MG63 (cell line): ENCODE results near the gene TIMM22. TPM values are rescaled to one million over a fixed set of nuclear protein-coding genes. Genes with fewer than 3 reads are reported as not detected.
A peak's percentile ranks its signal among the peaks of the same experiment; 100 is the strongest.

ENCODE experiments used
- DNase-seq: peaks from one replicate; pipeline ENCODE4 v3.0.0-alpha.2; 2020
- H3K27me3 ChIP-seq: fragments of 250-450 bp; sonication (Bioruptor Pico); 2 replicates; pipeline ENCODE4 v1.5.1; 2020; ENCODE audit warnings: mild to moderate bottlenecking, moderate library complexity
- H3K36me3 ChIP-seq: fragments of 250-450 bp; sonication (Bioruptor Pico); 2 replicates; pipeline ENCODE4 v1.5.1; 2020; ENCODE audit warnings: mild to moderate bottlenecking, moderate library complexity
- H3K4me3 ChIP-seq: fragments of 250-450 bp; sonication (Bioruptor Pico); 2 replicates; pipeline ENCODE4 v1.5.1; 2020; ENCODE audit warnings: mild to moderate bottlenecking, moderate library complexity
- H3K9me3 ChIP-seq: fragments of 250-450 bp; sonication (Bioruptor Pico); 2 replicates; pipeline ENCODE4 v1.5.1; 2020; ENCODE audit warnings: mild to moderate bottlenecking, moderate library complexity
- total RNA-seq: library from RNA; depleted of rRNA; stranded (reverse); fragments of >200 nt; shearing (Covaris generic); gene quantifications from 2 replicates; pipeline ENCODE4 v1.2.3, GENCODE V29; 2014; ENCODE audit warnings: low replicate concordance

TIMM22 gene
- total RNA-seq, 1 experiment from 2014 or later = 16.0 TPM

DNA sequence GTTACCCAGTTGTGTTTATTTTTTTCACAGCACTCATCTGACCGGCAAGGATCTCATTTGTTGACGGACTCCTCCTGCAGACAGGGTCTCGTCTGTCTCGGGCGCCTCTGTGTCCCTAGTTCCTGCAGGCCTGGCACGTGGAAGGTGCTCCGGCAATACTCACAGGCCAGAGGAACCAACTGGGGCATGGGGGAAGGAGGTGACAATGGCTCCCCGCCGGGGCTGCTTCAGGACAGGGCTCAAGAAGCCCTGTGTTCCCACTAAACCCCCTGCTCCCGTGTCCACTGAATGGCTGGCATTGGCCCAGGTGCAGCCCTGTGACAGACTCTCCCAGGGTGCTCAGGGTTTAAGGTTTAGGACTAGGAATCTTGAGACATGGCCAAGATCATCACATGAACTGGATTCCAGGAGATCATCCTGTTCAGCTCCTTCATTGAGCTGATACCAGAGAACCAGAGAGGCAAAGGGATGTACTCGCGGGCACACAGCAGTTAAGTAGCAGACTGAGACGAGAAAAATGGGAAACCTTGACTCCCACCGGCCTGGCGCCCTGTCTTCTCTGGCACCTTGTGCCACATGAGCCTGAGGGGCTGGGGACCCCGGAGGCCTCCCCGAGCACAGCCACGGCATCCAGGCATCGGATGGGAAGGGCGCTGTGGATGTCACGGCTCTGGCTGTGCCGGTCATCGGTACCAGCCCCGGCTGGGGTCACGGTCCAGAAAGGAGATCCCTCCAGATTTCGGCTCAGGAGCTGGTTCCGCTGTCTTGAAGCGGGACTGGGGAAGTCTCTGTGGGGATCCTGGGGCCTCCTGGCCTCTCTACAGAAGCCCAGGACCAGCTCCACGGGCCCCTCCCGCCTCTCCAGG lies 29.0 kb downstream of the TIMM22 start:
- no peaks in the 10 kb centered on the region for H3K27me3 ChIP-seq
- no peaks in the 10 kb centered on the region for H3K36me3 ChIP-seq
- H3K4me3 ChIP-seq = no peak overlapping the region
- no peaks in the 10 kb centered on the region for H3K9me3 ChIP-seq
- DNase-seq = no peak

GRCh38 chr17:1026599-1026975 lies 29.7 kb downstream of the TIMM22 start:
- H3K4me3 ChIP-seq = no peak overlapping the region
- no peaks in the 10 kb centered on the region for H3K9me3 ChIP-seq
- no peak for DNase-seq
- no peaks in the 10 kb centered on the region for H3K27me3 ChIP-seq
- H3K36me3 ChIP-seq = no peaks in the 10 kb centered on the region

DNA sequence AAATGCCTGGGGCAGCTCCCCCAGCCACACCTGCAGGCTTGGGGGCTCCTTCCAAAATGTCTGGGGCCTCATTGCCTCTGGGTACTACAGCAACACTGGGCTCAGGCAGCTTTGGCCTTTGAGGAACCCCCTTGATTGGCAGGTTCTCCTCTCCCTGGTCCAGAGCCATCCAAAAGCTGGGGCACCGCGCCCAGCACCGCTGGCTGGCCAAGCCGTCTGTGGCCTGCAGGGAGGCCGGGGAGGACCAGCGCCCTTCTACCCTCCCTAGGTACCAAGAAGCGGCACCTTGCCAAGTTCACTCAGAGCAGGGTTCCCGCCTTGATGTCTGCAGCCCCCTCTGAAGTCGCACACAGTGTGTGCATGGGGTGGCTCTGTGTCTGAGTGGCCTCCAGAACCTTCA lies 30.1 kb downstream of the TIMM22 start:
- Histone ChIP-seq H3K4me3 (no peak overlapping the region), H3K9me3 (no peaks in the 10 kb centered on the region), H3K36me3 (no peaks in the 10 kb centered on the region), H3K27me3 (no peaks in the 10 kb centered on the region)
- DNase-seq = no peak

GRCh38 chr17:1029196-1029921 lies 32.4 kb downstream of the TIMM22 start:
- no peak for DNase-seq
- H3K9me3 ChIP-seq = no peaks in the 10 kb centered on the region
- no peak overlapping the region for H3K4me3 ChIP-seq
- H3K36me3 ChIP-seq = no peaks in the 10 kb centered on the region
- H3K27me3 ChIP-seq = no peaks in the 10 kb centered on the region

DNA sequence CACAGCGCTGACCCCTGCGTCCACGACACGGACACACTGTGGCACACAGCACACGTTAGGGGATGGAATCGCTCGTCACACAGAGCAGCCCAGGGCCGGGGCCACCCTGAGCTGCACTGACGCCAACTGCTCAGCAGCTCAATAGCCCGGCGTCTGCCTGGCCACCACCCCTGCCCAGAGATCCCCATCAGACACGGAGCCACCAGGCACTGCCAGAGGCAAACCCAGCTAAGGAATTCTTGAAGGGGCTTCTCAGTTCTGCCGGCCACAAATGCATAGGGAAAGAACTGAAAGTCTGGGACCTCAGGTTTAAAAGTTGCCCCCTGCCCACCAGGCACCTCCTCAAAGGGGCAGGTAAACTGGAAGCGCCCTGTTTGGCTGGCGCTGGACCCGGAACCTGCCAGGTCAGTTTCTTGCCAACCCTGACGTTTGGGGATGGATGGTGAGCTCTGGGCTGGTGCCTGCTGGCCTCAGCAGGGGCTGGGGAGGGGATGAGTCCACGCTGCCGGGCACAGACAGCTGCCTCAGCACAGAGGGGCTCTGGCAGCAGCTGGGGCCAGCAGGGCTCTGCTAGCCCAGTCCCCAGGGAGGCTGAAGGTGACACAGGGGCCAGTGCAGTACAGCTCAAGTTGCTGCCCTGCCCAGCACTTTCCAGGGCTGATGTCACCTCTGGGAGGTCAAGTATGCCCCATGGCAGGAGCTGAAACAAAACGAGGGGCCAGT lies 33.2 kb downstream of the TIMM22 start:
- DNase-seq = no peak
- Histone ChIP-seq H3K36me3 (no peaks in the 10 kb centered on the region), H3K27me3 (no peaks in the 10 kb centered on the region), H3K9me3 (no peaks in the 10 kb centered on the region), H3K4me3 (no peak overlapping the region)

DNA sequence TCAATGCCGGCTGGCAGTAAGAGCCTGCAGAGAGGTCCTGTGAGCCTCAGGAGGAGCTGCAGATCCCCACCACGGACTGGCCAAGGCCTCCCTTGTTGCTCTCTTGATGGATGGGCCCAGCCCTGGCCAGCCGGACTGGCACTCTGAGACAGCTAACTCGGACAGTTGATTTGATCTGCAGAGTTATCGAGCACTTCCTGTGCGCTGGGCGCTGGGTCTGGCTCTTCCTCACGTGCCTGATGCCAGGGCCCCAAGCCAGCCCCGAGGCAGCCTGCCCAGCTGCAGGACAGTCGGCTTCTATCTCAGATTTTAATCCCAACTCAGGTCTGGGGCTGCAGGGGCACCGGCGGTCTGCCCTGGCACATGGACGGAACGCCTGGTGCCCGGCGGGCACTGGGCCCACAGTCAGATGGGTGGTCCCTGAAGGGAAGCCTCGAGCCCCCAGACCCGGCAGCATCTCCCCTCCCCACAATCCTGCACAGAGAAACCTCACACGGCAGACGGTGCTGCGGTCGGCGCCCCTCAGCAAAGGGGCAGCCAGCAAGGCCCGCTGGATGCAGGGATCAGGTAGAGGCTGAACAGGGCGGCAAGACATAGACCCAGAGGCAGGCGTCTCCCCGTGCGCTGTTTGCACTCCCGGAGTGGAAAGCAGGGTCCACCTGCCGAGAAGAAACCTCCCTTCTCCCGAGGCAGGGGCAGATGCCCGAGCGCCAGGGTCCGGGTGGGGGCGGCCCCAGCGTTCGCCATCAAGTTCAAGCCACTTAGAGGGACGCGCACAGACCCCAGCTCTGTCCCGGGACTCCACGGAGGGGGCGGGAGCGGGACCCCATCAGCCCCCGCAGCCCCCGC lies 34.0 kb downstream of the TIMM22 start:
- DNase-seq = peak; percentile 74
- Histone ChIP-seq H3K27me3 (no peaks in the 10 kb centered on the region), H3K4me3 (no peak overlapping the region), H3K9me3 (no peaks in the 10 kb centered on the region), H3K36me3 (no peaks in the 10 kb centered on the region)

DNA sequence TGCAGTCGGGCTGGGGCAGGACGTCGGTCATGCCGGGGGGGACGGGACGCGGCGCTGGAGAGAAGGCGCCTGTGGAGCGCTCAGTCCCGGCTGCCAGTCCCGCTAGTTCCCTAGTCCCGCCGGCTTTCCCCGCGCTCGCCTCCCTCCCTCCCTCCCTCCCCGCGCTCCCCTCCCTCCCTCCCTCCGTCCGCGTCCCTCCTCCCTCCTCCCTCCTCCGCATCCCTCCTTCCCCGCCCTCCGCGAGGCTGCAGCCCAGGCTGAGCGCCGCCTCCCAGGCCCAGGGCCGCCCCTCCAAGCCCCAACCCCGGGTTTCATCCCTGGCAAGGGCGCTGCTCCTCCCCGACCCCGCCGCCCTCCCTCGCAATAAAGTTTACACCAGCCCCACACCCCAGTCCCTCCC lies 34.8 kb downstream of the TIMM22 start:
- Histone ChIP-seq H3K27me3 (no peaks in the 10 kb centered on the region), H3K9me3 (no peaks in the 10 kb centered on the region), H3K36me3 (no peaks in the 10 kb centered on the region), H3K4me3 (no peak overlapping the region)
- DNase-seq = no peak

- Histone ChIP-seq H3K9me3 (no peaks in the 10 kb centered on the region), H3K36me3 (no peaks in the 10 kb centered on the region), H3K27me3 (no peaks in the 10 kb centered on the region), H3K4me3 (no peak overlapping the region)
- DNase-seq = no peak
Measured at GRCh38 chr17:1032391-1032790, 35.5 kb downstream of the TIMM22 start.

GRCh38 chr17:1033503-1033902 lies 36.6 kb downstream of the TIMM22 start:
- Histone ChIP-seq H3K9me3 (no peaks in the 10 kb centered on the region), H3K27me3 (no peaks in the 10 kb centered on the region), H3K36me3 (no peaks in the 10 kb centered on the region), H3K4me3 (no peak overlapping the region)
- no peak for DNase-seq

DNA sequence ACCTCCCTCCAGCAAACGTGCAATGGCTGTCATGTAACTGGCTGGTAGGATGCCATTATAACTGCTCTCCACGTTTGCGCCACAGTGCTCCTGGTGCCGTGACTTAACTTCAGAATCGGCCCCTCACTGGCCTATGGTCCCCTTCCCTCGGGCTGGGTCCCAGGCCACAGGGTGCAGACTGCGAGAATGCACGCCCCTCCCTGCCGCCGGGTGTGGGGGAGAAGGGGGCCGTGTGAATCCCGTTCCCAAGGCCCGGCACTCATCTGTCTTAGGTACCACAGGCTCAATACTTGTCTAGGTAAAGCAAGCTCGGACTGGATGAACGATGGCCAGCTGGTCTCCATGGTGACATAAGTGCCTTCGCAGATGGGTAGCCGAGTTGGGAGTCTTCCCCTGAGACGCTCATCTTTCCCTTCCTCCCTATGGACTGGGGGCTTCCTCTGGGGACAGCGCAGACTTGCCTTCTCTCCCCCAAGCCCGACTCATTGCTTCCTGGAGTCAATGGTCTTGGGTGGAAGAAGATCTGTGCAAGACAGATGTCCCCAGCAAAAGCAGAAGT lies 37.8 kb downstream of the TIMM22 start:
- no peaks in the 10 kb centered on the region for H3K36me3 ChIP-seq
- no peaks in the 10 kb centered on the region for H3K27me3 ChIP-seq
- no peak for DNase-seq
- no peaks in the 10 kb centered on the region for H3K9me3 ChIP-seq
- no peak overlapping the region for H3K4me3 ChIP-seq

DNA sequence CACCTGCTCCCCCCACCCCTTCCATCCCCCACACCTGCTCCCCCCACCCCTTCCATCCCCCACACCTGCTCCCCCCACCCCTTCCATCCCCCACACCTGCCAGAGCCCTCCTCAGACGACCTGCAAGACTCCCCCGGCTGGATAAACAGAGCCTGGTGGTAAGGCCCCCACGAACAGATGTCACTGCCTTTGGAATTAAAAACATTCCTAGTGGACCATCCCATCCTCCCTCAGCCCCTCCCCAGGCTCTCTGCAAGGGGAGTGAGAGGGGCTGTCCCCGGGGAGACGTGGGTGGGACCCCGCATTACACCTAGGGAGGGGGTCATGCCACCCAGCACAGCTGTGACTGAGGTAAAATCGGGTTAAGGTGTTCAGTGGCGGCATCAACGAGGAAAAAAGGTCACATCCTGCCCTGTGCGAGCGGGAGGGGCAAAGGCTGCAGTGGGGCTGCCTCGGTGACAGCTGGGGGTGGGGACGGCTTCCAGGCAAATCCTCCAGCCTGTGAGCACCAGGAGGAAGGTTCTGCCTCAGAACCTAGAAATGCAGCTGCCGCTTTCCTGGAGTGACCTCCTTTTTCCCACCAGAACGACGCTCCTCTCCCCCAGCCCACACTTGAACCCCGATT lies 38.7 kb downstream of the TIMM22 start:
- Histone ChIP-seq H3K9me3 (no peaks in the 10 kb centered on the region), H3K4me3 (no peak overlapping the region), H3K36me3 (no peaks in the 10 kb centered on the region), H3K27me3 (no peaks in the 10 kb centered on the region)
- no peak for DNase-seq

DNA sequence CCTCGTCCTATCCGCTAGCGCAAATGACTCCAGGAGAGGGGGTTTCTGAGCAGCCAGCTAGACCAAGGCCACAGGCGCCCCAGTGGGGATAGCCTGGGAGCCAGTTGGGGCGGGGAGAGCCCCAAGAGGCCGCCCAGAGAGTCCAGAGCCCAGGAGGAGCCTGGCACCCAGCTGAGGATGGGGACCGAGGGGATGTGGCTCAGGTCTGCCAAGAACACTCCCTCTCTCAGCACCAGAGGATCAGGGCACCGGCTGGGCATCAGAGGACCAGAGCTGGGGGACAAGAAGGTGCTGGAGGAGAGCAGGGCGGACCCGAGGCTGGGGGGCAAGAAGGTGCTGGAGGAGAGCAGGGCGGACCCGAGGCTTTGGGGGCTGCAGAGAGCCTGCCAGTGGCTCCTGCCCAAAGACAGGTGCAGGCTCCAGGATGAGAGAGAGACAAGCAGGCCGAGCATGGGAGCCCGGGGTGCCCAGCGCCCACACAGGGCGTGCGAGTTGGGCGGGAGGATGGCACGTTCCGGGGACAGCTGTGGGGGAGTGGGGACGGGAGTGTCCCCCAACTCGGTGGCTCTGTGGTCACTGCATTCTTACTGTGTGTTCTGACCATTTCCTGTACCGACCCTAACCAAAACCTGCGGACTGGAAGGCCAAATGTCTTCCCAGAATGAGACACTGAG lies 39.4 kb downstream of the TIMM22 start:
- DNase-seq = no peak
- Histone ChIP-seq H3K9me3 (no peaks in the 10 kb centered on the region), H3K27me3 (no peaks in the 10 kb centered on the region), H3K4me3 (no peak overlapping the region), H3K36me3 (no peaks in the 10 kb centered on the region)

DNA sequence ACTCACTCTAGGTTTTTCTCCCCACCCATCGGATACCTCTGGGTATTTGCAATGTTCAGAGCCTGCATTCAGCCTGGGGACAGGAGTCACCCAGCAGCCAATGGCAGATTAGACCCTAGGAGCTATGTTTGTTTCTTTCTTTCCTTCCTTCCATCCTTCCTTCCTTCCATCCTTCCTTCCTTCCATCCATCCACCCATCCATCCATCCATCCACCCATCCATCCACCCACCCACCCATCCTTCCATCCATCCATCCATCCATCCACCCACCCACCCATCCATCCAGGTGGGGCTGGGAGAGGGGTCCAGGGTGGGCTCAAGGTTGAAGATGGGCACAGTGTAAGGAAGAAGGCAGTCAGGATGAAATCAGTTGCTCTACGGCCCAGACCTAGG lies 39.9 kb downstream of the TIMM22 start:
- no peaks in the 10 kb centered on the region for H3K27me3 ChIP-seq
- no peak overlapping the region for H3K4me3 ChIP-seq
- no peaks in the 10 kb centered on the region for H3K9me3 ChIP-seq
- H3K36me3 ChIP-seq = no peaks in the 10 kb centered on the region
- no peak for DNase-seq

DNA sequence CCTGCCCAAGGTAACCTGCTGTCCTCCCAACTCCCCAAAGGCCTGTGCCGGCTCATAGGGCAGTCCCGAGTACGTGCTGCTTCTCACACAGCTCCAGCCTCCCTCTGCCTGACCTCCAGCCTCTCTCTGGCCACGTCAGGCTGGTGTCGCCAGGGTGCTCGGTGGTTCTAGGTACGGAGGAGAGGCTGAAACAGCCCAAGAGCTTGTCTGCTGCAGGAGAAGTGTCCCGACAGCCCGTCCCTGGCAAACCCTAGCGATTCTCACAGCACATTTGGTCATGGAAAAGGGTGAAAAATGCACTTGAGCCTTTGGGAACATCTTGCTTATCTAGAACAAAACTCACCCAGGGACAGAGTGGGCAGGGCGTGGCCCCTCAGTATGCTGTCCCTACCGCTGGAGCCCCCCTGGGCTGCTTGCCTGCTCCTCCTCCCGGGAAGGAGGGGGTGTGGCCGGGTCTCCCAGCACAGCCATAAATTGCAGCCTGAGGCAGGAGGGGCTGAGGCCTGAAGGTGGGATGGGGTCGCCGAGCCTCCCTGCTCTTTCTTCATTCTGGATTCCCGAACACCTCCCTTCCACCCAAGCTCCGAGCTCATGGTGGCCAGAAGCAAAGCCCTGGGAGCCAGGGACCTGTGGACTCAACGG lies 40.4 kb downstream of the TIMM22 start:
- H3K36me3 ChIP-seq = no peaks in the 10 kb centered on the region
- no peaks in the 10 kb centered on the region for H3K9me3 ChIP-seq
- DNase-seq = no peak
- H3K27me3 ChIP-seq = no peaks in the 10 kb centered on the region
- H3K4me3 ChIP-seq = no peak overlapping the region

DNA sequence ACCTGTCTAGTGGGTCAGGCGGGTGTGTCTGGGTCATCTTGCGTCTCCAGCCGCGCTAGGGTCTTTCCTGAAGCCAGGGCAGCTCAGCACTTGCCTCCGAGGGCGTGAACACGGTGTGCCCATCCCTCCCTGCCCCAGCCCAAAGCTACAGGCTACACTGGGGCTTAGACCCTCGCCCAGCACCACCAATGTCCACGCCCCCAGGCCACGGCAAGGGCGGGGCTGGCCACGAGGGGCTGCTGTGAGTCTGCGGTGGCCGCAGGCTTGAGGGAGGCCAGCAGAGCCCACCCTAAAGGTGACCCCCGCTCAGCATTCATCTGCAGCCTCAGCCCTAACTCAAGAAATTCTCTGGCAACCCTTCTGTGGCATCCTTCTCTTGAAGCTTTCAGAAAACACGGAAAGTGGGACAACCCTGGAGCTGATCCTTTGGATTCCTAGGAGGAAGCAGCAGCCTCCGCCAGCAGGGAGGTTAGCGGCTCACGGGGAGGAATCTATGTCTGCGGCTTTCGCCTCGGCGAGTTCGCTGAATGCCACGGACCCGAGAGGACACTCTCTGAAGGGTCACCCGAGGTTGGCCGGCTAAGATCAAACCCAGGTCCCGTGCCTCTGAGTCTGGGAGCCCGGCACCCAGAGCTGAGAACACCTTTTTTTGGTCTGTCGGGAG lies 41.7 kb downstream of the TIMM22 start:
- H3K27me3 ChIP-seq = no peaks in the 10 kb centered on the region
- H3K4me3 ChIP-seq = no peak overlapping the region
- H3K9me3 ChIP-seq = no peaks in the 10 kb centered on the region
- no peak for DNase-seq
- no peaks in the 10 kb centered on the region for H3K36me3 ChIP-seq
